Body of pancreas (tissue), 4 donors: Measurements from ENCODE around the gene GRP.

Experiments
- POLR2A ChIP-seq, 3 donors: fragments of 450-650 bp; IDR thresholded peaks; one replicate each; pipeline ENCODE4 v1.6.1; 2016; ENCODE audit warnings: antibody characterized with exemption in 3 of 3, mild to moderate bottlenecking in 2 of 3
- TF ChIP-seq, protein P1 (sequence below), 7 experiments: fragments of 450-650 bp in 4 of 7; fragments of 200-600 bp in 3 of 7; sonication (generic) in 3 of 7; IDR thresholded peaks; one replicate each; pipeline ENCODE4 v1.5.1; 2016 to 2019; ENCODE audit warnings: antibody characterized with exemption in 7 of 7

DNA sequence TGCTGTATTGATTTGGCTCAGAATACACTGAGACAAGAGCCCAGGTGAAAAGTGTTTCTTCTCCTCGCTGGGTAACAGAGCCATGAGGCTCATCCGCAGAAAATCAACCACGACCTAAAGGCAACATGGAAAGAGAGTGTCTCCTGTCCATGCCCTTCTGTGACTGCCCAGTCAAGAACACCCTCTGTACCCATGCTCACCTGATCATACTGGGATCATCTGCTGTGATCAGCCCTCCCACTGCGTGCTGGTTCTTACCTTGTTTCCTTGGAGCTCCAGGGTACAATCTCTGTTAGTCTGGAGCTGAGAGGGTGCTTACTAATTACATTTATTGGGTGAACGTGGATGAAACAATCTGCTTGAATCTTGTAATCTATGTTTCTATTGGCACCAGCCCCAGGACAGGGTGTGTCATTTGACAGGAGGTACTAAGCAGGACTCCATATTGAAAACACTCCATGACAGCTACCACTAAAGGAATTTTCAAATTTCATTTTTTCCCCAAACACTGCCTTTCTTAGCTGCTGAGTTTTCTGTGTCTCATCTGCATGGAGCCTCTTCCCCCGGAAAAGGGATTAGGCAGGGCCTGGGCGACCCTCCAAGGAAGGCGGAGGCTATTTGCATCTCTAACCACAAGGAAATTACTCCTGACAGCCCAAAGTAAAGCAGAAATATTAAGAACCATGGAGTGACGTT, 39.7 kb upstream of the GRP start:
- TF ChIP-seq, protein P1, sequence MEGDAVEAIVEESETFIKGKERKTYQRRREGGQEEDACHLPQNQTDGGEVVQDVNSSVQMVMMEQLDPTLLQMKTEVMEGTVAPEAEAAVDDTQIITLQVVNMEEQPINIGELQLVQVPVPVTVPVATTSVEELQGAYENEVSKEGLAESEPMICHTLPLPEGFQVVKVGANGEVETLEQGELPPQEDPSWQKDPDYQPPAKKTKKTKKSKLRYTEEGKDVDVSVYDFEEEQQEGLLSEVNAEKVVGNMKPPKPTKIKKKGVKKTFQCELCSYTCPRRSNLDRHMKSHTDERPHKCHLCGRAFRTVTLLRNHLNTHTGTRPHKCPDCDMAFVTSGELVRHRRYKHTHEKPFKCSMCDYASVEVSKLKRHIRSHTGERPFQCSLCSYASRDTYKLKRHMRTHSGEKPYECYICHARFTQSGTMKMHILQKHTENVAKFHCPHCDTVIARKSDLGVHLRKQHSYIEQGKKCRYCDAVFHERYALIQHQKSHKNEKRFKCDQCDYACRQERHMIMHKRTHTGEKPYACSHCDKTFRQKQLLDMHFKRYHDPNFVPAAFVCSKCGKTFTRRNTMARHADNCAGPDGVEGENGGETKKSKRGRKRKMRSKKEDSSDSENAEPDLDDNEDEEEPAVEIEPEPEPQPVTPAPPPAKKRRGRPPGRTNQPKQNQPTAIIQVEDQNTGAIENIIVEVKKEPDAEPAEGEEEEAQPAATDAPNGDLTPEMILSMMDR (IDR thresholded peaks at IDR 0.05) = no peak
- TF ChIP-seq POLR2A (IDR thresholded peaks at IDR 0.05) = no peak
